ENCODE results near the gene HOXB5.

The HOXB5 gene

GRCh38 chr17:48611681-48612455 lies 18.3 kb upstream of the HOXB5 start:
- peak; percentile 56 for DNase-seq (ENCODE audit: low spot score)
- in situ Hi-C loops (cut with MboI; ENCODE audit: low pct_unique_long_range_greater_than_20kb, low sequenced_read_pairs, unreplicated experiment): loop anchor here (10.0 kb wide), 1 partner anchor 113 kb away; the partner anchor contains the start of genes HOXB13, PRAC1 and PRAC2
- TF ChIP-seq CTCF (IDR thresholded peaks at IDR 0.05; ENCODE audit: extremely low read depth, insufficient read depth, missing control alignments): no peak

- TF ChIP-seq CTCF (IDR thresholded peaks at IDR 0.05; ENCODE audit: extremely low read depth, insufficient read depth, missing control alignments): no peak
- in situ Hi-C loops (cut with MboI; ENCODE audit: low pct_unique_long_range_greater_than_20kb, low sequenced_read_pairs, unreplicated experiment): loop anchor here (10.0 kb wide), 1 partner anchor 114 kb away; the partner anchor contains the start of genes HOXB13, PRAC1 and PRAC2
- DNase-seq (ENCODE audit: low spot score): no peak
Measured at GRCh38 chr17:48611213-48611612, 17.6 kb upstream of the HOXB5 start.

DNA sequence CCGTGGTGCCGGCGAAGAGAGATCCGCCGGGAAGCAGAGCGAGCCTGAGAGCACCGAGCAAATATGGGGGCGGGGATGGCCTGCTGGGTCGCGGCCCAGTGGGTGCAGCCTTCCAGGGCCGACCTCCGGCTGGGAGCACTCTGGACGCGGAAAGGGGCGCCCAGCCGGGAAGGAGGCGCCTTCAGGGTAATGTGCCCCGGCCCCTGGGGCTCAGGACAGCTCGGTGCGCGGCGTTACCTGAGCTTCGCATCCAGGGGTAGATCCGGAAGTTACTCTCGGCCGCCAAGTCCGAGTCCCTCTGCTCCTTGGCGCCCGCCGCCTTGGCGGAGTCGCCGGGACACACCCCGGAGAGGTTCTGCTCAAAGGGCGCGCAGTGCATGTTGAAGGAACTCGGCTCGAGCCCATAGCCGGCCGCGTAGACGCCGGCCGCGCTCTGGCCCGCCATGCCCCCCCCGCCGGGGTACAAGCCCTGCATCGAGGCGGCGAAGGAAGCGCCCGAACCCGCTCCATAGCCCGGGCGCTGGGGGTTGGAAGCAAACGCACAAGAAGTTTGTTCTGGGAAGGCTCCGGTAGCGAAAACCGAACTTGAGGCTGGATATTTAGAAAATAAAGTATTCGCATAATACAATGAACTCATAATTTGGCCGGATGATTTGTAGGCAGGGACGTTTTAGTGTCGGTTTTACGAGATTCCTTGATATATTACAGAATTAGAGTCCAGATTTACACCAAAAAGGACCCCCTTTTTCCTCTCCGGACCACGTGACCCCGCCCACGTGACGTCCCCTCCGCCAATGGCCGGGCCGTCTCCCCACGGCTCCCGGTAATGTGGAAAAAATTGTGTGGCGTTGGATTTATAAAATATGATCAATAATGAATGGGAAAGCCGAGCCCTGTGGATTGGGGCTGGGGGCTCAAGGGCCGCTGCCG lies 17.0 kb upstream of the HOXB5 start, which contains the start of gene HOXB7:
TSS of gene HOXB7 (minus strand) at position 736 of the 930 bp plus-strand sequence. CDS start at position 637, 99 bp downstream.
- in situ Hi-C loops (cut with MboI; ENCODE audit: low pct_unique_long_range_greater_than_20kb, low sequenced_read_pairs, unreplicated experiment): loop anchor here (10.0 kb wide), 1 partner anchor 114 kb away; the partner anchor contains the start of genes HOXB13, PRAC1 and PRAC2
- peak; percentile 89 for DNase-seq (ENCODE audit: low spot score)
- TF ChIP-seq CTCF (IDR thresholded peaks at IDR 0.05; ENCODE audit: extremely low read depth, insufficient read depth, missing control alignments): no peak

- no peak for DNase-seq (ENCODE audit: low spot score)
- no peak for TF ChIP-seq CTCF (IDR thresholded peaks at IDR 0.05; ENCODE audit: extremely low read depth, insufficient read depth, missing control alignments)
- in situ Hi-C loops (cut with MboI; ENCODE audit: low pct_unique_long_range_greater_than_20kb, low sequenced_read_pairs, unreplicated experiment): loop anchor here (10.0 kb wide), 1 partner anchor 115 kb away; the partner anchor contains the start of genes HOXB13, PRAC1 and PRAC2
Measured at GRCh38 chr17:48609759-48610281, 16.2 kb upstream of the HOXB5 start.

DNA sequence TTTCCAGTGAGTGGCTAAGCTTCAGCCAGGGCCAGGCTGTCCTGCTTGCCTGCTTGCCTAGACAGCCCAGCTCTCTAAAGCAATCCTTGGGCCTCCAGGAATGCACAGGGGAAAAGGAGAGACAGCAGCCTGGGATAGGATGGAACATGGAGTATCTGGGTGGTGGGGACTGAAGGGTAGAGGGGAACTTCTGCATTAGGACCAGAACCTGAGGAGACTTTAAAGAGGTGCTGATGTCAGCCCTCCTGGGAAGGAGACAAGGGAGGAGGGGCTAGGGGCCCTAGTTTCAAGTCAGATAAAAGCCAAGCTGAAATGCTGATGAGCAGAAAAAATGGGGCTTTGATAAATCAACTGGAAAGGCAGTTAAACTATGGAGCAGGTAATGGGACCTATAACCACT lies 15.5 kb upstream of the HOXB5 start:
- DNase-seq (ENCODE audit: low spot score): no peak
- in situ Hi-C loops (cut with MboI; ENCODE audit: low pct_unique_long_range_greater_than_20kb, low sequenced_read_pairs, unreplicated experiment): no loop called here
- TF ChIP-seq CTCF (IDR thresholded peaks at IDR 0.05; ENCODE audit: extremely low read depth, insufficient read depth, missing control alignments): no peak

GRCh38 chr17:48608494-48608834 lies 14.9 kb upstream of the HOXB5 start:
- no peak for DNase-seq (ENCODE audit: low spot score)
- in situ Hi-C loops (cut with MboI; ENCODE audit: low pct_unique_long_range_greater_than_20kb, low sequenced_read_pairs, unreplicated experiment): no loop called here
- no peak for TF ChIP-seq CTCF (IDR thresholded peaks at IDR 0.05; ENCODE audit: extremely low read depth, insufficient read depth, missing control alignments)

Measured in GM13977 (cell line).